GM12878 (cell line): ENCODE measurements around the gene BBC3. TPM values are rescaled to one million over a fixed set of nuclear protein-coding genes. Genes with fewer than 3 reads are reported as not detected.

Experiments
- BACH1 ChIP-seq: fragments of 450-650 bp; IDR thresholded peaks from 2 replicates; pipeline ENCODE4 v1.6.1; 2017; ENCODE audit warnings: mild to moderate bottlenecking, borderline replicate concordance
- CHD2 ChIP-seq: IDR thresholded peaks from 2 replicates; pipeline ENCODE4 v1.6.1; 2011; ENCODE audit warnings: low read depth, low read length, improper control_type of control experiment, borderline replicate concordance
- EGR1 ChIP-seq, 2 experiments: IDR thresholded peaks; 1 replicate in 1 of 2; 2 replicates in 1 of 2; pipeline ENCODE4 v1.6.1; 2011 to 2012; ENCODE audit warnings: low read depth in 2 of 2, low read length in 2 of 2, borderline replicate concordance in 1 of 2, mild to moderate bottlenecking in 1 of 2, moderate library complexity in 1 of 2
- EP300 ChIP-seq, 2 experiments: fragments of 150-350 bp in 1 of 2; IDR thresholded peaks; 2 replicates each; pipeline ENCODE4 v1.6.1; 2011 to 2012; ENCODE audit warnings: low read depth in 2 of 2, low read length in 2 of 2, borderline replicate concordance in 1 of 2, improper control_type of control experiment in 1 of 2, inconsistent platforms in 1 of 2; ENCODE audit not compliant: control insufficient read depth in 1 of 2
- HDAC2 ChIP-seq: fragments of 200-600 bp; sonication (generic); IDR thresholded peaks from 2 replicates; pipeline ENCODE4 v1.6.1; 2017
- HDGF ChIP-seq: fragments of 450-650 bp; IDR thresholded peaks from 2 replicates; pipeline ENCODE4 v1.6.1; 2016; ENCODE audit warnings: antibody characterized with exemption
- IKZF1 ChIP-seq: fragments of 450-650 bp; conservative IDR thresholded peaks from 2 replicates; pipeline ENCODE4 v1.6.1; 2017; ENCODE audit warnings: antibody characterized with exemption, mild to moderate bottlenecking
- IRF3 ChIP-seq: fragments of 450-650 bp; IDR thresholded peaks from 2 replicates; pipeline ENCODE4 v1.6.1; 2014; ENCODE audit warnings: mild to moderate bottlenecking
- MAX ChIP-seq: IDR thresholded peaks from 2 replicates; pipeline ENCODE4 v1.6.1; 2012; ENCODE audit warnings: low read depth, low read length, improper control_type of control experiment
- MLLT1 ChIP-seq: fragments of 450-650 bp; IDR thresholded peaks from 2 replicates; pipeline ENCODE4 v1.6.1; 2016; ENCODE audit warnings: mild to moderate bottlenecking
- MXI1 ChIP-seq: fragments of 150-350 bp; IDR thresholded peaks from 2 replicates; pipeline ENCODE4 v1.6.1; 2011; ENCODE audit warnings: low read depth, mild to moderate bottlenecking, inconsistent platforms, low read length, improper control_type of control experiment
- PRDM15 ChIP-seq: fragments of 450-650 bp; formaldehyde crosslinking; IDR thresholded peaks from 2 replicates; pipeline ENCODE4 v1.4.0; 2020; ENCODE audit warnings: mild to moderate bottlenecking, moderate library complexity
- SIX5 ChIP-seq: IDR thresholded peaks from 2 replicates; pipeline ENCODE4 v1.6.1; 2011; ENCODE audit warnings: mild to moderate bottlenecking, low read depth, low read length, moderate library complexity; ENCODE audit not compliant: severe bottlenecking
- SREBF2 ChIP-seq: IDR thresholded peaks from 2 replicates; pipeline ENCODE4 v1.6.1; 2012; ENCODE audit warnings: mild to moderate bottlenecking, low read length
- WRNIP1 ChIP-seq: IDR thresholded peaks from 2 replicates; pipeline ENCODE4 v1.6.1; 2011; ENCODE audit warnings: low read depth, low read length, improper control_type of control experiment, borderline replicate concordance
- YY1 ChIP-seq: IDR thresholded peaks from 2 replicates; pipeline ENCODE4 v1.6.1; 2011; ENCODE audit warnings: low read depth, mild to moderate bottlenecking, low read length
- polyA plus RNA-seq, 11 experiments: library from polyadenylated mRNA; depleted of rRNA in 4 of 11; unstranded in 6 of 11; stranded (reverse) in 5 of 11; fragments of >200 nt; fragmentation: Nextera tagmentation in 4 of 11; fragmentation: Illumina TruSeq in 1 of 11; extraction: Ambion mirVana in 4 of 11; extraction: Trizol in 1 of 11; gene quantifications; 1 replicate in 1 of 11; 2 replicates in 10 of 11; pipeline versions ENCODE4 v1.2.1 to v1.2.3, GENCODE V29; 2011 to 2016; ENCODE audit warnings: inconsistent platforms in 2 of 11, missing spikeins in 2 of 11, low read depth in 1 of 11
- total RNA-seq, 4 experiments: library from RNA; depleted of rRNA in 3 of 4; stranded (reverse); fragments of >200 nt in 3 of 4; fragmentation: Illumina TruSeq in 1 of 4; extraction: Trizol in 1 of 4; gene quantifications; 2 replicates each; pipeline versions ENCODE4 v1.2.1 to v1.2.3, GENCODE V29; 2013 to 2021
- TF ChIP-seq, protein P1 (sequence below): fragments of 450-650 bp; IDR thresholded peaks from 2 replicates; pipeline ENCODE4 v1.6.1; 2017; ENCODE audit warnings: low read depth, mild to moderate bottlenecking, moderate library complexity
- TF ChIP-seq, protein P2 (sequence below): IDR thresholded peaks from 2 replicates; pipeline ENCODE4 v1.6.1; 2012; ENCODE audit warnings: low read length, inconsistent platforms

The BBC3 gene
- total and polyA plus RNA-seq, 10 of the 15 experiments (the other 5 are each of a cell fraction or from before 2014, with no cell fraction given) = 0.10 to 17.9 (median 7.5) TPM

DNA sequence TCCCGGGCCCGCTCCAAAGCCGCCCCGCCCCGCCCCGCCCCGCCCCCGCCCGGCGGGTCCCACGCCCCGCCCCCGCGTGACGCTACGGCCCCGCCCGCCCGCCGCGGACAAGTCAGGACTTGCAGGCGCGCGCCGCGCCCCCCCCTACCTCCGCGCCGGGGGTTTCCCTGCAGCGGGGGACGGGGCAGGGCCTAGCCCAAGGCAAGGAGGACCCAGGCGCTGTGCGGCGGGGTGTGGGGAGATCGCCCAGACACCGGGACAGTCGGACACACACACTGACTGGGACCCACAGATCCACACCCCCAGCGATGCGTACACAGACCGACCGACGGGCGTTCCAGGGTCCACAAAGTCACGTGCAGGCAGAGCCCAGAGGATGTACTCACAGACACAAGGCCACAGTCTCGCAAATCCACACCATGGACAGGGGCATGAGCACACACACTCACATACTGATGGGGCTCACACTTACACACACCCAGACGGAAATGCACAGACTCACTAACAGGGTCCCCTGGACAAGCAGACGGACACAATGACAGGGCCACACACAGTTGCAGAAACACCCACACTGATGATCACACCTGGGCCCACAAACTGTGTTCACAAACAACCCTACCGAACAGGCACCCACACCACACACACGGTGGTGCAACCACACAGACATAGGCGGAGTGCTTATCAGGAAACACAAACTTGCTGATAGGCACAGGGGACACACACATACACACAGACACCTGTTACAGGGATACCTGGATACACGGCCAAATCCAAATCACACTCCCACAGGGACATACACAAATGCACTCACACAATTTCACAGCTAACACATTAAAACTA is 436 bp upstream of the BBC3 start (continued):
- TF ChIP-seq, protein P1, sequence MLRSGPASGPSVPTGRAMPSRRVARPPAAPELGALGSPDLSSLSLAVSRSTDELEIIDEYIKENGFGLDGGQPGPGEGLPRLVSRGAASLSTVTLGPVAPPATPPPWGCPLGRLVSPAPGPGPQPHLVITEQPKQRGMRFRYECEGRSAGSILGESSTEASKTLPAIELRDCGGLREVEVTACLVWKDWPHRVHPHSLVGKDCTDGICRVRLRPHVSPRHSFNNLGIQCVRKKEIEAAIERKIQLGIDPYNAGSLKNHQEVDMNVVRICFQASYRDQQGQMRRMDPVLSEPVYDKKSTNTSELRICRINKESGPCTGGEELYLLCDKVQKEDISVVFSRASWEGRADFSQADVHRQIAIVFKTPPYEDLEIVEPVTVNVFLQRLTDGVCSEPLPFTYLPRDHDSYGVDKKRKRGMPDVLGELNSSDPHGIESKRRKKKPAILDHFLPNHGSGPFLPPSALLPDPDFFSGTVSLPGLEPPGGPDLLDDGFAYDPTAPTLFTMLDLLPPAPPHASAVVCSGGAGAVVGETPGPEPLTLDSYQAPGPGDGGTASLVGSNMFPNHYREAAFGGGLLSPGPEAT = peak; percentile 55; the same call in 1 of the 2 replicates
- TF ChIP-seq HDAC2 (no peak), PRDM15 (CRISPR knock-in tag) (no peak), SREBF2 (no peak), HDGF (peak; percentile 96), WRNIP1 (no peak), SIX5 (no peak), CHD2 (peak; percentile 79), MLLT1 (peak; percentile 86; the same call in 1 of the 2 replicates), MAX (peak; percentile 57; the same call in 1 of the 2 replicates), MXI1 (peak; percentile 68), EGR1 (IDR thresholded peaks at IDR 0.05; ENCODE audit: borderline replicate concordance in 1 of 2, low read depth in 2 of 2, low read length in 2 of 2) (peak in 1 of 2 experiments; percentile 73; a peak in 2 of 3 replicates), IKZF1 (peak; percentile 74), EP300 (IDR thresholded peaks at IDR 0.05; ENCODE audit: borderline replicate concordance in 1 of 2, control insufficient read depth in 1 of 2, low read depth in 2 of 2, low read length in 2 of 2) (0 out of 4 replicates have a peak, but pooled peaks of 1 of the 2 experiments have one; percentile 54), YY1 (no peak), BACH1 (peak; percentile 4; the same call in 1 of the 2 replicates), IRF3 (no peak)
- TF ChIP-seq, protein P2, sequence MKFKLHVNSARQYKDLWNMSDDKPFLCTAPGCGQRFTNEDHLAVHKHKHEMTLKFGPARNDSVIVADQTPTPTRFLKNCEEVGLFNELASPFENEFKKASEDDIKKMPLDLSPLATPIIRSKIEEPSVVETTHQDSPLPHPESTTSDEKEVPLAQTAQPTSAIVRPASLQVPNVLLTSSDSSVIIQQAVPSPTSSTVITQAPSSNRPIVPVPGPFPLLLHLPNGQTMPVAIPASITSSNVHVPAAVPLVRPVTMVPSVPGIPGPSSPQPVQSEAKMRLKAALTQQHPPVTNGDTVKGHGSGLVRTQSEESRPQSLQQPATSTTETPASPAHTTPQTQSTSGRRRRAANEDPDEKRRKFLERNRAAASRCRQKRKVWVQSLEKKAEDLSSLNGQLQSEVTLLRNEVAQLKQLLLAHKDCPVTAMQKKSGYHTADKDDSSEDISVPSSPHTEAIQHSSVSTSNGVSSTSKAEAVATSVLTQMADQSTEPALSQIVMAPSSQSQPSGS = no peak
